HG03066 (cell line): ENCODE data around the gene DUS3L.

Experiments used
- ATAC-seq: cut with Tn5 transposase; IDR thresholded peaks from one replicate; pipeline ENCODE4 v1.9.1; 2021; ENCODE audit warnings: low read depth; ENCODE audit not compliant: unreplicated experiment

The DUS3L gene

GRCh38 chr19:5790559-5791520 is at the start of gene DUS3L:
Gene DUS3L, minus strand, starts transcription at chr19:5791163. Its CDS starts 22 bp downstream, at chr19:5791141.
- ATAC-seq = peak; percentile 89

GRCh38 chr19:5839065-5840017 is 48.4 kb upstream of the DUS3L start, which contains the start of gene FUT6:
Gene FUT6, minus strand, starts transcription at chr19:5839702. Its CDS starts 7,135 bp downstream, at chr19:5832567.
- ATAC-seq = no peak

DNA sequence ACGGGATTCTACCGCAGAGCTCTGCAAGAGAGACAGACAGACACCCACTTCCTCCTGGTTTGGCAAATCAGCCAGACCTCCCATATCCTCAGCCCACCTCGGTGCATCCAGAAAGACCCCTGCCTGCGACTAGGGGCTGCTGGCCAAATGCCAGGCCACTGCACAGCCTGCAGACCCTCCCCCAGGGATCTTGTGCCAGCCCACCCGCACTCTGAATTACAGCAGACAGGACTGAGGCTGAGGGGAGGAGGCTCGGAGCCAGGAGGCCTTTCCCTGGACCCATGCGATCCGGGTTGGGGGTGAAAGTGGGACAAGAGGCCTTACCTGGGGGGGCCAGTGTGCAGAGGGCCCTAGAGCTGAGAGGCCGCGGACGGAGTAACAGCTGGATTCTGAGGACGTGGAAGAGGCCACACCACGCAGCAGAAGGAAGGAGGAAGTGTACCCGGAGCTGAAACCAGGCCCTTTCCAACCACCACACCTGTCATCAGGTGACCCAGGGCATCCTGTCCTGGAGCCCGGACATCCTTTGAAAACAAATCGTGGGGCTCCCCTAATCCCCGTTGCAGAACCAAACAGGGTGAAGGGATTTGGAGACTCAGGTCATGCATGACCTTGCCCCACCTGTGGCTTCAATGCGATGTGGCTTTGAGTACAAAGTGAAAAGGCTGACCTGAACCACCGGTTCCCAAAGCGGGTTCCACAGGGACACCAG is 47.5 kb upstream of the DUS3L start:
- no peak for ATAC-seq

- no peak for ATAC-seq
Measured at GRCh38 chr19:5837761-5838352, 46.9 kb upstream of the DUS3L start.

GRCh38 chr19:5832527-5833216 is 41.7 kb upstream of the DUS3L start:
- no peak for ATAC-seq

DNA sequence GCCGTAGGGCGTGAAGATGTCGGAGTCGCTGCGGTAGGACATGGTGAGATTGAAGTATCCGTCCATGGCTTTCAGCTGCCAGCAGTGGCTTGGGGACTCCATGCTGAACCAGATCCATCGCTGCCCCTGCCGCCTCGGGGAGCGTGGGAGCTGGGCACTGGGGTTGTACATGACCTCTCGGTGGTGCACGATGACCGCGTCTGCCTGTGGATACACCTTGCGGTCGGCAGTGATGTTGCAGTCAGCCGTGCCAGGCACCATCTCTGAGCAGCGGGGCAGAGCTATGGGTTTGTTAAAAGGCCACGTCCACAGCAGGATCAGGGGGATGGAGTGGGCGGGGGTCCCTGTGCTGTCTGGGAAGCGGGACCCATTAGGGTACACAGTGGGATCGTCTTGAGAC is 41.1 kb upstream of the DUS3L start:
- ATAC-seq = no peak

DNA sequence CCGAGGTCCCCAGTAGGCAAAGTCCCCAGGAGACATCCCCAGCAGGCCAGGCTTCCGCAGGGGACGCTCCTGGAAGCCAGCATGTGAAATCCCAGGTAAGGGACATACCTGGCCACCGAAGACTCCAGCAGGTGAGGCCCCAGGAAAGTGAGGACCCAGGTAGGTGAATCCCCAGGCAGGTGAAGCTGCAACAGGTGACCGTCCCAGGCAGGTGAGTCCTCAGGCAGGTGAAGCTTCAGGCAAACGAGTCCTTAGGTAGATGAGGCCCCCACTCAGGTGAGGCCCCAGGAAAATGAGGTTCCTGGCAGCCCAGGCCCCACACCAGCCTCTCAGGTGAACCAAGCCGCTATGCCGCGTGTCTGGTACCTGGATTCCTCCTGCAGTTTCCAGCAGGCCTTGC is 40.2 kb upstream of the DUS3L start:
- no peak for ATAC-seq

- ATAC-seq = no peak
Measured at GRCh38 chr19:5829567-5830310, 38.8 kb upstream of the DUS3L start.

- ATAC-seq = no peak
Measured at GRCh38 chr19:5828661-5829566, 38.0 kb upstream of the DUS3L start.

DNA sequence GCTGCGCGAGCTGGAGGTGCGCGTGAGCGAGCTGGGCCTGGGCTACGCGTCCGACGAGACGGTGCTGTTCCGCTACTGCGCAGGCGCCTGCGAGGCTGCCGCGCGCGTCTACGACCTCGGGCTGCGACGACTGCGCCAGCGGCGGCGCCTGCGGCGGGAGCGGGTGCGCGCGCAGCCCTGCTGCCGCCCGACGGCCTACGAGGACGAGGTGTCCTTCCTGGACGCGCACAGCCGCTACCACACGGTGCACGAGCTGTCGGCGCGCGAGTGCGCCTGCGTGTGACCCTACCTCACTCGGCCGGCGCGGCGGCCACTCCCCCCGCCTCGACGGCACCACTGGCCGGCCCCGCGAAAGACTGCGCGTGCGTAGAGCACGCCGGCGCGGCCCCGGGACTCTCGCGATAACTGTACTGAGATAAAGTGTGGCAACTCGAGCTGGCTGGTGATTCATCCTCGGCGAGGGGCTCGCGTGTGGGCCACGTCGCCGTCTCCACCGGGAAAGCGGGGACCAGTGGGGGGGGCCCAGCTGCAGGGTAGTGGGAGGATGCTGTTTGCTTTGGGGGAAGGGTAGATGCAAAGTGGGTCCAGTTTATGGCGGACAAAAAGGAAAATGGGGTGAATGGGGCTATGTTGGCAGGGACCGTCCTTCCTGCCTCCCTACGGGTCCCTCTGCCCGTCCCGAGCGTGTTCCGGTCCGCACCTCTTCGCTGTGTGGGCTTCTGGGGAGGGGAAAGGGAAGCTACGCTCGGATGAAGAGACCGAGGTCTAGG is 37.1 kb upstream of the DUS3L start:
- peak; percentile 55 for ATAC-seq

DNA sequence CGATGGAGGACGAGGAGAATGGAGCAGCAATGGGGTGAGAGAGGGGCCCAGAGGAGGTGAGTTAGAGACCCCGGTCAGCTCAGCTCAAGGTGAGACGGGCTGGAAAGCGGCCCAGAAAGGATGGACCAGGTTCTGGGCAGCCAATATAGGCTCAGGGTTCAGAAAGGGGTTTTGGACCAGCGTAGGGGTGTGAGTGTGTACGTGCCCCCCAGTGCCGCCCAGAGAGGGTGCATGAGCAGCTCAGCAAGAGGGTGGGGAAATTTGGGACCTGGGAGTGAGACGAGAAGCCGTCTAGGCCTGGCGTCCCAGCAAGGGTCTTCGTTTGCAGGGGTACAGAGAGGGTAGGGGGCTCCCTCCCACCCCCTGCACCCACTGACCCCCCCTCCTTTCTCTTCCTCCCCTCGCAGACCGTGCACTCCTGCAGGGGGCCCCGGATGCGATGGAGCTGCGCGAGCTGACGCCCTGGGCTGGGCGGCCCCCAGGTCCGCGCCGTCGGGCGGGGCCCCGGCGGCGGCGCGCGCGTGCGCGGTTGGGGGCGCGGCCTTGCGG is 36.5 kb upstream of the DUS3L start:
- no peak for ATAC-seq

GRCh38 chr19:5826531-5827341 is 35.8 kb upstream of the DUS3L start:
- ATAC-seq = no peak

GRCh38 chr19:5825178-5825577 is 34.2 kb upstream of the DUS3L start:
- ATAC-seq = no peak

- no peak for ATAC-seq
Measured at GRCh38 chr19:5824751-5825150, 33.8 kb upstream of the DUS3L start.

- ATAC-seq = no peak
Measured at GRCh38 chr19:5823579-5824281, 32.8 kb upstream of the DUS3L start.
